ENCODE measurements around the gene IL23R.
"Not testable (repeated sequence)": the region's sequence is repeated elsewhere in the genome, so short reads cannot be mapped to it uniquely, and the experiment has no call there.

The IL23R gene, protein sequence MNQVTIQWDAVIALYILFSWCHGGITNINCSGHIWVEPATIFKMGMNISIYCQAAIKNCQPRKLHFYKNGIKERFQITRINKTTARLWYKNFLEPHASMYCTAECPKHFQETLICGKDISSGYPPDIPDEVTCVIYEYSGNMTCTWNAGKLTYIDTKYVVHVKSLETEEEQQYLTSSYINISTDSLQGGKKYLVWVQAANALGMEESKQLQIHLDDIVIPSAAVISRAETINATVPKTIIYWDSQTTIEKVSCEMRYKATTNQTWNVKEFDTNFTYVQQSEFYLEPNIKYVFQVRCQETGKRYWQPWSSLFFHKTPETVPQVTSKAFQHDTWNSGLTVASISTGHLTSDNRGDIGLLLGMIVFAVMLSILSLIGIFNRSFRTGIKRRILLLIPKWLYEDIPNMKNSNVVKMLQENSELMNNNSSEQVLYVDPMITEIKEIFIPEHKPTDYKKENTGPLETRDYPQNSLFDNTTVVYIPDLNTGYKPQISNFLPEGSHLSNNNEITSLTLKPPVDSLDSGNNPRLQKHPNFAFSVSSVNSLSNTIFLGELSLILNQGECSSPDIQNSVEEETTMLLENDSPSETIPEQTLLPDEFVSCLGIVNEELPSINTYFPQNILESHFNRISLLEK

DNA sequence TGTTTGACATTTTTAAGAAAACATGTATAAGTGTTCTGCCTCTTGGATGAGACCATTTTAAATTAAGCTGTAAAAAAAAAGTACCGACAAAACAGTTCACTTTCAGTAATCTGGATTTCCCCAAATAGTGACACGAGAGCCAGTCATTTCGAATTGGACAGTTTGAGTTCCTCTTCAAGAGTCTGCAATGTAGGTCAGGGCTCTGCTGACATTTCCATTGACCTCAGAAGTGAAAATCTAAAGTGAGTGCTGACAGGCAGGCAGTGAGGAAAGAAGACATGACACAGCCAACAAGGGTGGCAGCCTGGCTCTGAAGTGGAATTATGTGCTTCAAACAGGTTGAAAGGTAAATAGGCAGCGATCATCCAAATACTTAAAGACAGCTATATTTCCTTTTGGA is at the start of gene IL23R:
Gene IL23R, plus strand, starts transcription at position 259 of the 400 bp plus-strand sequence. CDS start 1,667 bp downstream, outside the sequence.
- peak; percentile 44 for DNase-seq

DNA sequence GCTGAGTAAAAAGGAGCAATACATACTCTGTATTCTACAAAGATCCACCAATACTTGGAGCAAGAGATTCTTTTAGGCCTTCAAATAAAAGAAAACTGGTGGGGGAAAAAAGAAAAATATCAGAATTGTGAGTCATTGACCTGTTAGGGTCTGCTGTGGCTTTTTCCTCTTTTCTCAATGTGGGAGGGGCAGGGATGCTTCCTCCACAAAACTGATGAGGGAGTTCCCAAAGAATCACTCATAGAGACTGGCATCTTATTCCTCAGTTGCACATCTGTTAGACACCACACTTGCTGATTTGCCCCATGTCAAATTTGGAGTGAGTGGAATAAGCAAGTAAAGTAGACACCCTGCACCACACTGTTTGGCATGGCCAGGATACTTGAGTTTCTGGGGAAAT is 48.1 kb upstream of the IL23R start:
- DNase-seq = no peak

DNA sequence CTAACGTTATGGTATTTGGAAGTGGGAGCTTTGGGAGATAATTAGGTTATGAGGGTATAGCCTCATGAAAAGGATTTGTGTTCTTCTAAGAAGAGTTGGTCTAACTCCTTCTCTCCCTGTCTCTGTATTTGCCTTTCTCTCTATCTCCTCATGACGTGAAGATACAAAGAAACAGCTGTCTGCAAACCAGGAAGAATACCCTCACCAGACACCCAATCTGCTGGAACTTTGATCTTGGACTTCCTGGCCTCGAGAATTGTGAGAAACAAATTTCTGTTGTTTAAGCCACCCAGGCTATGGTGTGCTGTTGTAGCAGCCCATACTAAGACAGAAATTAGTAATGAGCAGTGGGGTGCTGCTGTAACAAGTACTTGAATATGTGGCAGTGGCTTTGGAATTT is 47.6 kb upstream of the IL23R start:
- DNase-seq = no peak

DNA sequence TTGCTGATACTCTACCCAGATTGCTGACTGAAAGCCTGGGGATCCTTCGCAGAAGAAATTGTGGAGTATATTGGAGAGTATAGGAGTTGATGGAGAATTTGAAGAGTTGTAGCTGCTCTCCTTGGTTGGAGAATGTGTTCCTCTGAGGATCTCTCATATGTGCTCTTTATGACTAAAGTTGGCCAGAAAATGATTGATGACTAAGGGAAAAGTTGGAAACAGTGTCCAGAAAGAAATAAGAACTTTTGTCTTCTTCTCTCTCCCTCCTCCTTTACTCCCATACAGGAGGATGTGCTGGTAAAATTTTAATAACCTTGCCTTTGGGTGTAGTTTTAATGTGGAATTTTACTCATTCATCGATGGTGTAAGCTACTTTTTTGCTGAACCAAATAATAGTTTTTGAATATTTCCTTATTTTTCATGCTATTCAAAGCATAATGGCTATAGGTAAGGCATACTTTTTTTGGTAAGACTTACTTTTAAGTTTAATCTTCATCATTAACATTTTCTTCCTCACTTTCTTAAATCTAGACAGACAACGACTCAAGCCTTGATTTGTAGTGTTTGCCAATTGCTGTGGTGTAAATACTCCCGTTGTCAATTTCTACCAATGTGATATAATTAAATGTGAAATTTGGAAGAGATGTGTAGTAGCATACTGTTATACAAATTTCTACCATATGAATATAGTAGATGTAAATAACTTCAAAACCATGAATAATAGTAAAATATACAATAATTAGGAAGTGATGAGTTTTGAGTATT is 45.2 kb upstream of the IL23R start:
- DNase-seq = no peak

DNA sequence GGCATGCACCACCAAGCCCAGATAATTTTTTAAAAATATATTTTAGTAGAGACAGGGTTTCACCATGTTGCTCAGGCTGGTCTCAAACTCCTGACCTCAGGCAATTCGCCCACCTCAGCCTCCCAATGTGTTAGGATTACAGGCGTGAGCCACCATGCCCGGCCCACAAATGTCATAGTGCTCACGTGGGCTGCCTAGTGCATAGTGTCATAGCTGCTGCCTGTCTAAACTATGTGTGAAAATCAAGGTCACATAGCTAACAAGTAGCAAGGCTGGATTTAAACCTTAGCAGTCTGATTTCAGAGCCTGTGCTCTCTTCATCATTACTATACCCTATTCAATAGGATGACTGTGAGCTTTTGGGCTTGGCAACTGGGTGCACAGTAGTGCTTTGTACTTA is 41.8 kb upstream of the IL23R start:
- DNase-seq = no peak

DNA sequence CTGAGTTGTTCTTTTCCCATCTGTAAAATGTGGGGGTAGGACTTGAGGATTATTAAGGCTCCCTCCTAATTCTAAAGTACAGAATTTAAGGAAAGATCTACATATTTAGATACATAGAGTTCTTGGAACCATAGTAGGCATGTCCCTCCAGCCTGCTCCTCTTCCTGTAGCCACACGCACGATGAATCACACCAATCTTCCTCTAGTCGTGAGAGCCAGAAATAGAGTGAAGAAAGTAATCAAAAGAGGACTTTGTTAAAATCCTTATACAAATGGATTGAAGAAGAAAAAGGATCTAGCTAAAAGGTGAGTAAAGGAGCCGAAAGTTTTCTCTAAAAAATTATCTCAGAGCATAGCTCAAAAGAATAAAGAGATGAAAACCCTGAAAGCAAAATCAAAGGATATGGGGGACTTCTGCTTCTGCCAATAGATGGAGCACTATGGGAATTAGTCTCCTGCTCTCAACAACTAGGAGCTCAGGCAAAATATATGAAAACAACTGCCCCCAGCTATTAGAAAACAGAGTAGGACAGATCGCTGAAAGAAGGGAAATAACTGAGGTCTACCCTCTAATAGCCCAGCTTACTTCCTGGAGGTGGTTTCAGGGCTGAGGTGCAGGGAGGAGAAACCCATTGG is 40.0 kb upstream of the IL23R start:
- DNase-seq = no peak

DNA sequence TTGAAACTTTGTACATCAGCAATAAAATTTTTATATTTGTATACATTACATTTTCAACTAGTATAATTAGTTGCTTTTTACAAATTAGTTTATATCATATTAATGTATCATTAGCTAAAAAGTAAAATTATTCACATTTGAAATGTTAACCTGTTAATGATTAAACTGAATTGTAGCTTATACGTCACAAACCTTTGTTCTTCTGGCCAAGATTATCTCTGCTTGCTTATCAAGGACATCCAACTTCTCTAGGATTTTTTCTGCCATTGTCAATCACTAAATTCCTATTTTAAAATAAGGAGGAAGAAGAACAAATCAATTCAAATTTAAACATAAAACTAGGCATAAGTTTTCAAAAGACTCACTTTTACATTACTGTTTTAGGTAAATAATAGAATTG is 39.3 kb upstream of the IL23R start:
- DNase-seq = no peak

DNA sequence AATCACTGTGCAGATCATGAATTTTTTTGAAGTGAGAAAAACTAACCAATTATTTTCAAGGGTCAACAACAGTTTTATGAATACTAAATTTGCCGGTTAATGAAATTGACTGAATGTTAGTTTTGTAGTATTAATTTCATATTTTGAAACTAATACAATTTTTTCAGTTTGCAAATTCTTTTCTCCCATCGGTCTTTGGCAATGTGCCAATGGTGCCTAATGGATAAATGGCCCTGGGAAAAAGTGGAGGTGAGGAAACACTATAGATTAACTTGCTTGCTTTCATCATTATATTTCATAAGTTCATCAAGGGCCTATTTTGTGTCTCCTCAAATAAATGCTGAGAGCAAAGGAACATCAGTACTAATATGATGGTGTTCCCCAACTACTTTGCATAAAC is 35.6 kb upstream of the IL23R start:
- no peak for DNase-seq

DNA sequence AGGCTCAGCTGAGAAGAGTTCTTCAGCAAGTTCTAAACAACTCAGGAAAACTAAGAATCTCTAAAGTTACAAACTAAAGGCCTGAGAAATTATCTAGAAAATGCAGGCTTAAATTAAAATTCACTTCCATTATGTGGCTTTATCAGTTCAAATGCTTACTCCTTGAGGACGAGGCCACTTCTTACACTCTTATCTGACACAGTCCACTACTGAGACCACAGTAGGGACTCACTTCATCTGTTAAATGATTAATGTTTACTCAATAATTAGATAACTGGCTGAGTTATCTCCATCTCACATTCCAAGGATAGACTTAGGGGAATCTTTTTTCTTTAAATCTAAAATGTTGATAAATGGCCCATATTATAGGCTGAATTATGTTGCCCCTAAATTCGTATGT is 33.1 kb upstream of the IL23R start:
- no peak for DNase-seq

DNA sequence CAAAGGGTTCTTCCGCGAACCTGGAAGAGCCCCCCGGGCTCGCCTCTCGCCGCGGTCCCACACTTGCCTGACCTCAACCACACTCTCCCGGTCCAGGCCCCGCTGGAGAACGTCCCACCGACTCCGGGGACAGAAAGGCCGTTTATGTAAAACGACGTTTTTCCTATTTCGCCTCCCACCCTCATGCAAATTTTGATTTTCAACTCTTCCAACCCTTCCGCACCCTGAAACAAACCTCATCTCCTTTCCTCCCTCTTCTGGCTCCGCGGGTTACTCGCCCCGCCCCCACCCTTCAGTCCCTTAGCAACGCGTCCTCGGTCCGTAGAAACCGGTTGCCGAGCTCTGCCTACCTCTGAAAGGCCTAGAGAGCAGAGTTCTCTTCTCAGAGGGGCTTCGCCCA is 31.6 kb upstream of the IL23R start, which contains the start of gene C1orf141:
Gene C1orf141, minus strand, starts transcription at position 276 of the 400 bp plus-strand sequence. CDS start 7,730 bp downstream, outside the sequence.
- DNase-seq = no peak

DNA sequence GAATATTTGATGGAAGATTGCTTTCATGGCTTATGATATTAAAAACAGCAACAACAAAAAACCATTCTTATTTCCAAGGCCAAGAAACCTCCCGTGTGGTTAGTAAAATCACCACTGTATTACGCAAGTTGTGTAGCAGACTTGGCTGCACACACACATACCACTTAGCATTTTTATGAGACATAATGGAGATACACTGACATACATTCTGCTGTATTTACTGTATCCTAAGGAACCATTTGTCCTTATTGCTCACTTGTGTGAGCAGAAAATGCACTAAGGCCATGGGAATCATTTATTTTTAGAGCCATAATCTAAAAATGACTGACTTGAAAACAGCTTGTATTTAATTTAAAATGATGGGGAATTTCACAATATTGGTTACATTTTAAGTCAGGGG is 30.9 kb upstream of the IL23R start:
- no peak for DNase-seq

DNA sequence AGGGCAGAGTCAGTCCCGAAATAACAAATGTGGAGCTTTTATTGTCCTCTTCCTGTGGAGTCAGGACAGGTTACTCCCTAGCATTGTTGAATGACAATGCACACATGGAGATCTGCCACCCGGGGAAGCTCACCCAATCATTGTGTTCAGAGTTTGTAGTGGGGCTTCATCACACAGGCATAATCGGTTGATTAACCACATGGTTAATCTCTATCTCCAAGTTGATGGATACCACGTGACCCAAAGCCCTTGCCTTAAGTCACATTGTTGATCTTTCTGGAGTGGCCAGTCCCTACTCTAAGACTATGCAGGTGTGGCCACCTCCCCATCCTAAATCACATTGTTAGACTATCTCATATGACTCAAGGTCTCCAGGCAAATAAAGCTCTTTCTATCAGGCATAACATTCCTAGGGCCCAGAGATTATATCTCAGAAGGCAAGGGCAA is 28.9 kb upstream of the IL23R start:
- DNase-seq = no peak

DNA sequence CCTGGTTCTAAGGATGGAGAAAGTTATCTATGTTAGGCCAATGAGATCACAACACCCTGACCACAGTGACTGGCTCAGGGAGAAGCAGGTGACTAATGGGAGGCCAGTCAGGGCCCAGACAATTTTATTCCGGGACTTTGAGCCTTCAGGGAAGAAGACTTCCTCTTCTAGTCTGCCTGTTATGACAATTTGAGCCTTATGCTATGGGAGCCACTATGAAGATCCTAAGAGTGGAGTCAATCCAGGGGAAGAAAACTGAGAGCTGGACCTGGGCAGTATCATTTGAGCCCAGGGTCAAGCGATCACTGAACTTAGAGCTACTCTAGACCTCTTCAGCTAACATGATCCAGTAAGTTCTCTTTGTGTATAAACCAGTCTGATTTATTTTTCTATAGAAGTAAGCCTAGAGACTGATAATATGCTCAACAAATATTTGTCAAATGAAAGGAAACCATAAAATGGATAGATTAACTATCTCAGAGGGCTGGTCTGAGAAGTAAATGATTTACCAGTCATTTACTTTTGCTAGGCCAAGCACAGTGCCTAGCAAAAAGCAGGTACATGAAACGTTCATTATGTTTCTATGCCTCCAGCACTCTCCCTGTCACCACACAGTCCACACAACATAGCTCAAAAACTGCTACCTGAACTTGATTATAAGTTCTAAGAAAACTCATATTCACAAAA is 27.3 kb upstream of the IL23R start:
- no peak for DNase-seq

DNA sequence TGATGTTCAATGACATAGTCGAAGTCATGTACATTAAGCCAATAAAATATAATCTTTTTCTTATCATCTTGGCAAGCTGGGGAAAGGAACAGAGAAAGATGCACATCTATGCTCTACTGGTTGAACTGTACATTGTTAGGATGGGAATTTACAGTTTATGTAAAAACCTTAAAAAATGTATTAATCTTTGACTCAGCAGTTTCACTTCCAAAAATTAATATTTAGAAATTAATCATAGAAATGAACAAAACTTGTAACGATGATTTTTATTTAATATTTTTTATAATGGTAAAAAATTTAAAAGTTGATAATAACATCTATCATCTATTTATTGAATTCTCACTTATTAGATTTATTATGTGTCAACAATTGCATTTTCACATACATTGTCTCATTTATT is 25.8 kb upstream of the IL23R start:
- DNase-seq = no peak

DNA sequence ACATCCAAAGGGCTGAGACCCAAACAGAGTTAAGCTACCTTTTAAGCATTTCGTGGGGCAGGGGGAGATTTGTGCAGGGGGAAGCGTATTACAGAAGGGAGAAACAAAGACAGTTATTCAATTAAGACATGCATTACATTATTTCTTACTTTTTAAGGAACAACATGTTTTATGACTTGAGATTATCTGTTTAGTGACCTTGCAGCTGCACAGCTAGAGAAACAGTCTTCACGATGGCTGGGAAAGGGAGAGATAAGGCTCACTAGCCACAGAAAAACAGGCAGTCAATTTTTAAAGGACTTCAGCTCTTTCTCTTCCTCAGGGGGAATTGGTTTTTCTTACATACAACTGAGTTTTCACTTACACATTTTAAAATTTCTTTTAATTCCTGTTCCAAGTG is 24.4 kb upstream of the IL23R start:
- DNase-seq = not testable (repeated sequence)

DNA sequence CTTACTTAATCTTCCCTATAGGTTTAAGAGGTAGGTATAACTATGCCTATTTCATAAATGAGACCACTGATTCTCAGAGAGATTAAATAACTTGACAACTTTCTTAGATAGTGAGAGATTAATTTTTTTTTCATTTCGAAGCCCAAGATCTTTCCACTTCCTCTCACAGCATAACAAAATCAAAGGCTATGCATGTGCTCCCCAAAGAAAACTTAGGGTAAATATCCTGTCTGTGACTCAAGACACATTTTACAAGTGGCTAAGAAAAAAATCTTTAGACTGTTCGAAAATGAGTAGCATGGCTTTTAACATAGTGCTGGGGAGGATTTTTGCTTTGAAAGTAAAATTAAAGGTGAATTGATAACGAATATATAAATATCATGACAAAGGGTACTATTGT is 23.3 kb upstream of the IL23R start:
- DNase-seq = peak; percentile 18

DNA sequence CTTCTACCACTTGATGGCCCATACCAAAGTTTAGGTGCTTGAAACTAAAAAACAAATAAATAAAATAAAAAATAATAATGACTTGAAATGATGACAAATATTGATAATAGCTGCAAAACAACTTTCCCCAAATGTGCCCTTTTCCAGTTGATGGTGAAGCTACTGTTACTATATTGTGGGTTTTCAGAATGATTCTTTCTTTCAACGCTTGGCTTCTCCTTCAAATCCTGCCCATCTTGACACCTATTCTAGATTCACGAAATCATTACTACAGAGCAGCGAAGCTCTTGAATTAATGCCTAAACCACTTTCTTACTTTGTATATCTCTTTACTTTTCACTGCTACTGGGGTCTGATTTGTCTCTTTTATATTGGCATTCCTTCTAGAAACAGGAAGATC is 22.3 kb upstream of the IL23R start:
- no peak for DNase-seq

DNA sequence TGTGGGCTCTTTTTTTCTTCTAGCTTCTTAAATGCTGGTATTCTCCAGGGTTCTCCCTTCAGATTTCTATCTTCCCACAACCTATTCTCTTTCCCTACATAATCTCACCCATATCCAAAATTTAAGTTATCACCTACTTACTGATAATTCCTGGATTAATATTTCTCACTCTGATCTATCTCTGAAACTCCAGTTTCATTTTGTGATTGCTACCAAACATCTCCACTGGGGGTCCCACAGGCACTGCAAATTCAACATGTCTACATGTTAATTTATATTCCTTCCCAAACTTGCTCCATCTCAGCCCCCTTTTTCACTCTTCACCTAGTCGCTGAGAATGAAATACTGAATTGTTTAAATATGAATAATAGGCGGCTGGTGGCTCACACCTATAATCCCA is 21.6 kb upstream of the IL23R start:
- peak; percentile 17 for DNase-seq

DNA sequence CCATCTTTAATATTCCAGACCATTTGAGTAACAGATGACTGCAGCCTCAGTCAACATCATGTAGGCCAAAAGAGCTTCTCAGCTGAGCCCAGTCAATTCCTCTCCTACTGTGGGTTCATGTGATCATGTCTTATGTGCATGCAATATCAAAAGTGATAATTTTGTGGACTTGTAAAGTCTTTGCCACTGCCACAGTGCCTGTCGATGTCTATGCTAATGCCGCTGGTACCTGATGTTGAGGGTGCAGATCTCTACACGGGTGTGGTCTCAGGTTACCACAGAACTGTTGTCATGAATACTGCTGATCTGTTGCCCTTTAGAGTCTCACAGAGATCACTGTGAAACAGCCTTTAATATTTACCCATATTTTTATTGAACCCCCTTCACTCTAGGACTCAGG is 20.2 kb upstream of the IL23R start:
- DNase-seq = no peak

DNA sequence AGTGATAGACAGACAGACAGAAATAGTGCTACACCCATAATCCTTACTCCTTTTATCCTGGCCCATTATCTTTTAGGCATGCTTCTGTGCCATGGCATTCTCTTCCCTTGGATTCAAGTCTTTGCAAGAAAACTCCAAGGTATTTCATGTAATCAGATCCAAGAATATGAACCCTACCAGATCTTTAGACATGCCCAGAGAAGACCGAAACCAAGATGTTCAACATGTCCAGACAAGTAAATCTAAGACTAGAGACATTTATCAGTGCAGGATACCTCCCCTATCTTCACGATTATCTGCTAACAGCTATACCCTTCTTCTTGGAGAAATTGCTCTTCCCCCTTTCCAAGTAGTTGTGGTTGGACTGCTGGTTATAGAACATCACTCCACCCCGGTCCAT is 19.7 kb upstream of the IL23R start:
- no peak for DNase-seq

DNA sequence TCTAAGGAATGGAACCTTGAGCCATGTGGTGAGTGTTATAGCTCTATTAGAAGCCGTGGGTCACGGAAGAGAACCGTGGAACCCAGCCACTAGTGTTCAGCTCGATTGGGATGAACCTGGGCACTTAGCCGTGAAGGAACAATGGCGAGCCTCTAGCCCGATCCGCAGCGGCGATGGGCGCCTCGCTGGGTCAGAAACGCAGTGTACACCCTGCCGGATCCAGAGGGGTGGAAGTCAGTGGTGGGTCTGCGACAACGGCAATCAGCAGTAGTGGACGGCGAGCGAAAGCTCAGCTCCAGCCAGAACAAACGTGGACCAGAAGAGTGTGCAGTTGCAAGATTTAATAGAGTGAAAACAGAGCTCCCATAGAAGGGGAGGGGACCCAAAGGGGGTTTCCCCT is 18.3 kb upstream of the IL23R start:
- not testable (repeated sequence) for DNase-seq

DNA sequence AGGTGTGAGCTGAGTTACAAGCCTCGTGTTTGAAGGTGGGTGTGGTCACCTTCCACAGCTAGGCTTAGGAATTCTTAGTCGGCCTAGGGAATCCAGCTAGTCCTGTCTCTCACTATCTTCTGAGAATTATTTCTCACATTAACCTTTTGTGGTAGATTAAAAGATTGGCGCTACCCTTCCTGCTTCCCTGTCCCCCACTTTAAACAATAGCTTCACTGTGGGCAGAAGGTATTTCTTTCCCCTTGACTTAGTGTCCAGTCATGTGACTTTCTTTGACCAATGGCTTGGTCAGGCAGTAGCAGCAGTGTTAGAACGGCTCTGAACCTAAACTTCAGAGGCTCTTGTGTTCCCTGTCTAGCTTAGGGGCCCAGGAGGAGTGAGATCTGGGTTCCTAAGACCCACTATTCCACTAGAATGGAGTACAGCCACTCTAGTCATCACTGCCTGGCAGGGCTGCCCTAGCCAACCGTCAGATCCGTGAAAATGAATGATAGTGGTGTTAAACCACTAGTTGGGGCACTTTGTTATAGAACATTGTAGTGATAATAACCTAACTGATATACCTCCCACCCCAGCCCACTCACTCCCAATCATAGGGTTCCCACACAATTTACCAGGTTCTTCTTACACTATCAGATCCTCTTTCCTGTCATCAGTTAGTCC is 17.6 kb upstream of the IL23R start:
- no peak for DNase-seq

Measured in CD4-positive, alpha-beta T cell treated with Interleukin-4 for 4 hours (primary cell).